Activated naive CD4-positive, alpha-beta T cell treated with anti-CD3 and anti-CD28 coated beads, Interleukin-2, amount 50 U/mL, for 72 hours (primary cell): ENCODE data around the gene ZNF609. TPM values are rescaled to one million over a fixed set of nuclear protein-coding genes. Genes with fewer than 3 reads are reported as not detected.

Experiments
- ATAC-seq, 2 donors: fragments of 150-1000 bp; cut with Tn5 transposase; 2 replicates each; pipeline ENCODE4 v1.10.0; 2021; ENCODE audit warnings: mild to moderate bottlenecking in 2 of 2, moderate library complexity in 2 of 2
- DNase-seq, 2 donors: peaks; one replicate each; pipeline ENCODE4 v3.0.0; 2021 to 2022; ENCODE audit warnings: low spot score in 2 of 2
- H3K27ac Mint-ChIP-seq, 2 donors: one replicate each; pipeline ENCODE4 v1.8.0; 2022; ENCODE audit warnings: mild to moderate bottlenecking in 2 of 2, mixed read lengths in 2 of 2
- H3K36me3 Mint-ChIP-seq, 2 donors: one replicate each; pipeline ENCODE4 v1.8.0; 2022; ENCODE audit warnings: mixed read lengths in 2 of 2
- H3K9me3 Mint-ChIP-seq, 2 donors: one replicate each; pipeline ENCODE4 v1.8.0; 2022; ENCODE audit warnings: mixed read lengths in 2 of 2
- total RNA-seq, 2 donors: library from RNA; stranded (reverse); gene quantifications; one replicate each; pipeline ENCODE4 v1.2.3, GENCODE V29; 2022

ZNF609 gene
- total RNA-seq, 2 donors from 2014 or later = 35.4 to 53.0 TPM

DNA sequence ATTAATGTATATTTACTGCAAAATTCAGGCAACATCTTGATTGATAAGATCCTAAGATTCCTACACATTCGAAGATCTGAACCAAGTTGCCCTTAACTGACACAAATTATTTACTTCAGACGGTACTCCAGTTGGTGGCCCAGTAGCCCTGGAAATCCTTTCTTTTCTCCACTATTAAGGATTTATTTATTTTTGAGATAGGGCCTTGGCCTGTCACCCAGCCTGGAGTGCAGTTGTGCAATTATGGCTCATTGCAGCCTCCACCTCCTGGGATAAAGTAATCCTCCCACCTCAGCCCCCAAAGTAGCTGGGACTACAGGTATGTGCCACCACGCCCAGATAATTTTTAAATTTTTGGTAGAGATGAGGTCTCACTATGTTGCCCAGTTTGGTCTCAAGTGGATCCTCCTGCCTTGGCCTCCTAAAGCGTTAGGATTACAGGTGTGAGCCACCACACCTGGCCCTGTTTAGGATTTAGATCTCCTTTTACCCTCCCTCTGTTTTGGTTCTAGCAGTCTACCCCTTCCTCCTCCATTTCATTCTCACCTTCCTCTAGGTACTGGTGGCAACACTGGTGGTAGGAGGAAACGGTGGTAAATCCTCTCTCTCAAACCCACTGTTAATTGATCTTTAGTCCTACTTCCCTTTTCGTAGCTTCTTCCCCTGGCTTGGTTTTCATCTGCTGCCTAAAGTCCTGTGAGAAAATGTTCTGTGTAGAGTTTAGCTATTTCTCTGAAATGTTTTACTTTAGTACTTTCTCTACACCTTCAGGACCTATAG, 12.7 kb upstream of the ZNF609 start:
- Mint-ChIP-seq H3K9me3 (no peaks in the 10 kb centered on the region), H3K36me3 (peaks cover 0 to 14% of the 10 kb centered on the region in 2 donors), H3K27ac (peak overlapping the region; percentile 79 to 91)
- ATAC-seq (no peak), DNase-seq (no peak)

DNA sequence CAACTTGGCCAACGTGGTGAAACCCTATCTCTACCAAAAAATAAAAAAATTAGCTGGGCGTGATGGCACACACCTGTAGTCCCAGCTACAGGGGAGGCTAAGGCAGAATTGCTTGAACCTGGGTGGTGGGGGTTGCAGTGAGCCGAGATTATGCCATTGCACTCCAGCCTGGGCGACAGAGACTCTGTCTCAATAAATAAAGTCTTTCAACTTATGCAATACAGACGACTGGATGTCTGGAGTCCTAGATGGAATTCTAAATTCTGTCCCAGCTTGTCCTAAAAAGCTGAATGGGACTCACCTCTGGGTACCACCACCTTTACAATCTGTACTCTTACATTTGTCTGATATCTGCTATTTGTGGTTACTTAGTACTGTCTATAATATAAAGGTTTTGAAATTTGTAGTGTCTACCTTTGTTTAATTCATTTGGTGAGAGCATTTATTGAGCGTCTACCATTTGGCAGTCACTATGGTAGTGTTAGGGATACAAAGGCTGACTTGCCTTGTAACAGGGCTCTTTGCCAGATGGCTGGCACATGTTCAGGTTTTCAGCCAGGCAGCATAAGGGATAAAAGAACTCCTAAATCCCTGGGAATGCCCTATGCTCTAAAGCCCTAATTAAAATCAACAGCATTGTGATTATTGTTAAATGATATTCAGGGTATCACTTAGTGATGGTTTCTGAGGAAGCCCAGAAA, 7.2 kb upstream of the ZNF609 start:
- Mint-ChIP-seq H3K36me3 (peaks cover 0 to 2% of the 10 kb centered on the region in 2 donors), H3K9me3 (no peaks in the 10 kb centered on the region), H3K27ac (no peak overlapping the region)
- DNase-seq (no peak), ATAC-seq (no peak)

DNA sequence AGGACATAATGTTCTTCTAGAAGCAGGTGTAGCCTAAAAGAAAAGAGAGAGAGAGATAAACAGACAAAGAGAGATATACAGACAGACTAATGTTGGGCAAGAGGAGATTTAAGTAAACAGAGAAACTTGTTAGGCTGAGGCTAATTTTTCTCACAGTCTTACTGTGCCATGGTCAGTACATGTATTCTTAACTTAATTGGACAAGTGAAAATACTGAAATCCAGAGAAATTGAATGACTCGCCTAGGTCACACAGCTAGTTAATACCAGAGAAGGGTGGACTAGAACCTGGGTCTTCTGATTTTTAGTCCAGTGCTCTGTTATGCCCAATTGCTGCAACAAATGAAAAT, 6.7 kb upstream of the ZNF609 start:
- no peaks in the 10 kb centered on the region for H3K36me3 Mint-ChIP-seq
- DNase-seq = no peak

DNA sequence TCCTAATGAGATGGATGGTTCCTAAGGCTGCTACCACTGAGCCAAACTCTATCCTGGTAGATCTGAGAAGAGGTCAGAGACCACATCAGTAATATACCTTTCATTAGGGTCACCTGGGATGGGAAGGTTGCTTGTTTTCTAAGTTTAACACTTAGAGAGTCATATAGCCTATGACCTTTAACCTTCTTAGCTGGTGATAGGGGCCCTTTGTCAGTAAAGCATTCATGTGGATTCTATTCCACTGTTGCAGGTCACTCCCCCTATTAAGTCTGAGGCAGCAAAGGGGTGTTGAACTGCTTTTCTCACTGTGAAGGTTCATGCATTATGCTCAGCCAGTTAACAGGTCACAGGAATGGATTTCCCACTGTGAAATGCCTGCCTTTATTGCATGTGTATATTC, 6.1 kb upstream of the ZNF609 start:
- H3K36me3 Mint-ChIP-seq = no peaks in the 10 kb centered on the region
- H3K27ac Mint-ChIP-seq = no peak overlapping the region
- no peaks in the 10 kb centered on the region for H3K9me3 Mint-ChIP-seq
- ATAC-seq (no peak), DNase-seq (no peak)

More for the DNA sequence above, 6.7 kb upstream of the ZNF609 start:
- no peak for ATAC-seq
- Mint-ChIP-seq H3K27ac (no peak overlapping the region), H3K9me3 (no peaks in the 10 kb centered on the region)

DNA sequence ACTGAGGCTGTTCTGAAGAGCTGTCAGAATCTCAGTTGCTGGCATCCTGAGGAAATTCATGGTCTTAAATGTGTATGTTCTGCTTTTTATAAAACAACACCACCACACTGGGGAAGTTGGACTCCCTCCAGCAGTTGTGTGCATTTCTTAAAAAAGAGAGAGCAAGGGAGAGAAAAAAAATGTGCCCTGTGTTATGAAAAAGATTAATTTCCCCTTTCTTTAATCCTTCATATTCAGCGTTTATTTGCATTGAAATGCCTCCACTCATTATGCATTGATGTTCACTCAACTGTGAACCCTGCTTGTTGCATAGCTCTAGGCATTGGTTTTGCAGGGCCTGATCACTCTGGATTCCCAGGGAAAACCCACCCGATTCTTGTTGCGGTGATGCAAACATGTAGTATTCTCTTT, 4.4 kb upstream of the ZNF609 start:
- Mint-ChIP-seq H3K36me3 (no peaks in the 10 kb centered on the region), H3K9me3 (no peaks in the 10 kb centered on the region), H3K27ac (peak overlapping the region; percentile 11 to 59)
- DNase-seq = no peak
- ATAC-seq = no peak

DNA sequence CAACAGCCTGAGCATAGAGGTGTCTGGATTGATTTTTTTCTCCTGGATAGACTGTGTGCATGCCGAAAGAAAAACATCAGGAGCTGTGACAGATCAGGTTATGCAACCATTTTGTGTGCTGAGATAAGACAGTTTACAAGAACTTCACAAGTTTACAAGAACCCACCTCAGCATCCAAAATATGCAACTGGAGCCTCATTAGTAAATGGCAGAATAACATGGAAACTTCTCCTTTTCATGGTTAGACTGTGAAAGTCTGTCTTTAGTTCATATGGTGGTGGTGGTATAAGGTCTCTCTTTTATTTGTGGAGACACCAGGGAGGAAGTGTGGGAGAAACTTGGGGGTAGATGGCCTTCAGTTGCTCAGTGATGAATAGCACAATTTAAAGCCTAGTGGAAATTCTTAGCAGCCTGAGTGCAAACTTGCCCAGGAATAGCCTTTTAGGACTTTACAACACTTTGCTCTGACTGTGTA, 3.7 kb upstream of the ZNF609 start:
- H3K27ac Mint-ChIP-seq = peak overlapping the region; percentile 23 to 59
- no peak for ATAC-seq
- no peak for DNase-seq
- peaks cover 5 to 6% of the 10 kb centered on the region in 2 donors for H3K36me3 Mint-ChIP-seq
- no peaks in the 10 kb centered on the region for H3K9me3 Mint-ChIP-seq

DNA sequence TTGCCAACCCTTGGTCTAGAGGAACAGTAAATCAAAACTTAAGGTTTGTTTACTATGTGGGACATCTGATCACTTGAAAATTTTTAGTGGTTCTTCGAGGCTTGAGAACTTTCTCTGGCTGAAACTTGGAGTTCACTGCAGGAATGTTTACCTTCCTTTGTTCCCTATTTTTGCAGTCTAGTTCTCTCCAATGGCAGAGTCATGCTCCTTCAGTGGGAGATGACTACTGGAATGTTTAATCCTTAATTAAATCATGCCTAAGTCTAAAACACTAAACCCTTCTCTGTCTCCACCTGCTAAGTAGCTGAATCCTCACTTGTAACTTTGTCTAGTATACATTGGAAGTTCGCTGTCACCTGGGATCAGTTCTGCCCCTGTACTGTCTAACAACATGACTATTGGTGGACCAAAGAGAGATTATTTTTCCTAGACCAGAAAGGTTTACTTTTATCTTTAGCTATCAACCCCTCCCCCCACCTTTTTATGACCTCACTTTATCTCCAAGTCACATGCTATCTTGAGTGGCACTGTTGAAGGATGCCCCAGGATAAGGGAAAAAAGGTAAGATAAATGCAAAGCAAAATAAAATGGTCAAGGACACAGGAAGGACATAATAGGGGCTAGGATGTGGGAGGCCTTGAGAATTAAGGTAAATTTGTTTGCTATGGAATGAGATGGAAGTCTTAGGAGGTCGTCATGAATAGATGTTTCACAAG, 1.2 kb upstream of the ZNF609 start:
- peak overlapping the region in 1 of 2 donors; percentile 91 for H3K27ac Mint-ChIP-seq
- H3K36me3 Mint-ChIP-seq = peaks cover 12 to 18% of the 10 kb centered on the region in 2 donors
- DNase-seq = no peak
- no peaks in the 10 kb centered on the region for H3K9me3 Mint-ChIP-seq
- ATAC-seq = no peak

DNA sequence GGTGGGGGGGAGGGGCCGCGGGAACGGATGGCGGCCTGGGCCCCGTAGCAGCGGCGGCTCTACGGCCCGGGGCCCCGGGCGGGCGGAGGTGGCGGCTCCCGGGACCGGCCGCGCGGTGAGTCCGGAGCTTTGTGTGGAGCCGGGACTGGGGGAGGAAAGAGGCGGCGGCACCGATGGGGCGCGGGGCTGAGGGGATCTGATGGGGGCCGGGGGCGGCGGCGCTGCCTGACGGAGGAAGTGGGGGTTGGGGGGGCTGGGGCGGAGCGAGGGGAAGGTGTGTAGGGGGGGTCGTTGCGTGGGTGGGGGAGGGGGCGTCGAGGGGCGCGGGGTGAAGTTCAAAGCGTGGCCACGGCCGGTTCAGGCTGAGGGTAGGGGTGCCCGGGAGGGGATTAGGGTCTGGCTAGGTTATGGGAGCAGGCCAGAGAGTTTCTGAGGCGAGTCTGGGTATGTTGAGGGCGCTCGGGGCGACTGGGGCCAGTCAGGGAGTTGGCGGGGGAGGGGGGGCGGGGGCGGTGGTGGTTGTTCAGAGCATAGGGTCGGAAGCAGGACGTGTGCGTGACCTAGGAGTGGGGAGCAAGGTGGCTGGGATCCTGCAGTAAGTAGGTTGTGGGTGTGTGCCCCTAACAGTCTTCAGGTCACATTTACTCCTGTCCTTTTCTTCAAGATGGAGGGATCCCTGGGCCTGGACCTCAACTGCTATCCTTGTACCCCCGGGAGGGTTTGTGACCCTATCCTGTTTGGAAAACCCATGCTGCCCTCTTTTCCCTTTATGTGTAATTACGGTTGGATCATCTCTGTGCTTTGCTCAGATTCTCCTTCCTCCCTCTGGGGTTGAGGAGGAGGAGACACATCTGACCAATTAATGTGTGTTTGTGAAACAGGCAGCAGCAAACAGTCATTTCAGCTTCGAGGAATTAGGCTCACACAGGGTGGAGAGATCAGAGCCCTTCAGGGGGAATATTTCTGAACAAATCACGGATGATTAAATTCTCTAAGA, 644 bp downstream of the ZNF609 start:
- Mint-ChIP-seq H3K36me3 (peaks cover 16 to 24% of the 10 kb centered on the region in 2 donors), H3K27ac (peak overlapping the region; percentile 91 to 96), H3K9me3 (no peaks in the 10 kb centered on the region)
- ATAC-seq (peak; percentile 79 to 85), DNase-seq (peak; percentile 53 to 56)

DNA sequence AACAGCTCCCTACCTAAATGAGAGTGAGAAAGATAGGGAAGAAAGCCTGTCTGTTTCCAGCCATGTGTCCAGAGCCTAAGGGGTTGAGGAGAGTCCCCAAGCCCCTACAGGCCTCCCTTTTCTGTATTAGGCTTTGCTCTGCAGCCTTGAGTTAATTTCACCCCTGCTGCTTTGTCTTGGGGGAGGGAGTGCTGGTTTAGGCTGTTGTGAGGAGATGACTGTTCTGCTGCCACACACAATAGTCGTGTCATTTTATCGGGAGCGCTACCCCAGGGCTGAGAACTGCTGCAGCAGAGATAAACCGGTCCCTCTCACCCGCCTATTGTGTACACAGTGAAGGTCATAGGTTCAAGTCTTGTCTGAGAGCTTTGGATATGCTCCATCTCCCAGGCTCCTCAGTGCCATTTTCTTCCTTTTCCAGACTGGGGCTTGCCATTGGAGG, 1.4 kb downstream of the ZNF609 start:
- ATAC-seq = peak; percentile 47 to 67
- H3K27ac Mint-ChIP-seq = peak overlapping the region; percentile 91 to 96
- peak; percentile 50 to 53 for DNase-seq
- peaks cover 16 to 24% of the 10 kb centered on the region in 2 donors for H3K36me3 Mint-ChIP-seq
- no peaks in the 10 kb centered on the region for H3K9me3 Mint-ChIP-seq

DNA sequence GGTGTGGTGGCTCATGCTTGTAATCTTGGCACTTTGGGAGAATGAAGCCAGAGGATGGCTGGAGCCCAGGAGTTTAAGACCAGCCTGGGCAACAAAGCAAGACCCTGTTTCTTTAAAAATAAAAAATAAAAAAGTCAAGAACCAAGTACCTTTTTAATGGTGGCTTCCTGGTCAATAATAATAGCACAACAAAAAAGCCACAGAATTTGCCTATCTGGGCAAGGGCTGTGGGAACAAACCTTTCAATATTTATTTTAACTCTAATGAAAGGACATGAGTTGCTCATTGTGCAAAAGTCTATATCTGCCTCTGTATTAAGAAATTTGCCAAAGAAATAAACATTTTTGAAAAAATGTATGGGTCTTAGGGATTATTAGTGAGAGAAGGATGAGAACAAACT, 2.1 kb downstream of the ZNF609 start:
- Mint-ChIP-seq H3K36me3 (peaks cover 16 to 24% of the 10 kb centered on the region in 2 donors), H3K9me3 (no peaks in the 10 kb centered on the region), H3K27ac (peak overlapping the region; percentile 91 to 96)
- DNase-seq (no peak), ATAC-seq (no peak)

DNA sequence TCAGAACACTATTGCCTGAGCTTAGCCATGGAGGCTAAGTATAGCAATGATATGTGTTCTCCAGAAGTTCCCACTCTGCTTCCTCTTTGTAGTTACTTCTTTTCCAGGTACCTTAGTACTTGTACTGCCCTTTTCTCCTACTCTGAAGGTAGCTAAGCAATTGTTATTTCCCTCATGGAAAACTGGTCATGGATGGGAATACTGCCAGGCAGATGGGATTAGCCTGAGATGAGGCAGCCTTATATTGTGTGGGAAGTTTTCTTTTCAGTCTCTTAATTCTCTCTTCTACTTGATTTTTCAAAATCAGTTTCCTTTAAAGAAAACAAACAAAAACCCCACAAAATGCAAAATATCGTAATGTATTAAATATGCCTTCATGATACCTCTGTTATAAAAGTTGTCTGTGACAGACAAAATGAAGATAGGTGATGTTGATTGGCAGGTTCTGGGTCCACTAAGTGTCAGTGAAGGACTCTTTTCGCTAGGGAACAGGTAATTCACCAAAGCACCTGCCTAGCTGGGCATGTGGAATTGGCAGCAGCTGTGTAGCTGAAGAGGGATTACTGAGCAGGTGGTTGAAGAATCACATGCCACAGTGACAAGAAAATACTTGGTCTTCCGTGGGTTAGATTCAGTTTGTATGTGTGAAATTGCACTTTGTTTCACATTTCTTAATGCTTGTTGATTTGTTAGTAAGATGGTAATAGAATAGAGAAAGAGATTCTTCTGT, 4.1 kb downstream of the ZNF609 start:
- peak in 1 of 2 donors; percentile 48 for ATAC-seq
- peak in 1 of 2 donors; percentile 19 for DNase-seq
- Mint-ChIP-seq H3K27ac (peak overlapping the region; percentile 26 to 40), H3K9me3 (no peaks in the 10 kb centered on the region), H3K36me3 (peaks cover 22 to 34% of the 10 kb centered on the region in 2 donors)

DNA sequence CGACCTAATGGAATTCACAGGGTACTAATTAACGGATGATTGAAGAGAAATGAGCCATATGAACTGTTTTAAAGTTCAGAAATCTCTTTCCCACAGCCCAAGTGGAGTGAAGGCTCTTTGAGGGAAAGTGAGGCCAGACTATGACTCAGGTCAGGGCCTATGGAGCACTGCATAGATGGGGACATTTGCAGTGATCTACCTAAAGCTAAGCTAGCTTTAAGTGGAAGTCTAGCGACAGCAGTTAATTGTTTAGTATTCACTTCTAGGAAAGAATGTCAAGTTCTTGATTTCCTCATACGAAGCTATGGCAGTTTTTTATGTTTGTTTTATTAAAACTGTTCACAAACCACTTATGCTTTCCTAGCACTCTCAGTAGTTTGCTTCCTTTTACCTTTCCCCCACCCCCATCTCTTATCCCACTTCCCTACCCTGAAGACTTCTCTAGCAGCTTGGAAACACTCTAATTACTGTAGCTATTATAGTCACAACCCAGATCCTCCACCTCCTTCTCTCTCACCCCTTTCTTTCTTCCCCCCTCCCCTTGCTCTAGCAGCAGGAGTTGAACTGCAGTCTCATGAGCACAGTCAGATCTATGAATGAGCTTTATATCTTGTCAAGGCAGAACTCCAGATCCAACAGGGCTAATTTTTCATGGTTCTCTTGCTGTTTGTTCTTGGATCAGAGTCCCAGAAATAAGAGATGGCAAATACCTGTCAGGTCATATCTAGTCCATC, 6.2 kb downstream of the ZNF609 start:
- no peaks in the 10 kb centered on the region for H3K9me3 Mint-ChIP-seq
- DNase-seq (no peak), ATAC-seq (no peak)
- H3K27ac Mint-ChIP-seq = peak overlapping the region in 1 of 2 donors; percentile 88
- peaks cover 17 to 38% of the 10 kb centered on the region in 2 donors for H3K36me3 Mint-ChIP-seq

DNA sequence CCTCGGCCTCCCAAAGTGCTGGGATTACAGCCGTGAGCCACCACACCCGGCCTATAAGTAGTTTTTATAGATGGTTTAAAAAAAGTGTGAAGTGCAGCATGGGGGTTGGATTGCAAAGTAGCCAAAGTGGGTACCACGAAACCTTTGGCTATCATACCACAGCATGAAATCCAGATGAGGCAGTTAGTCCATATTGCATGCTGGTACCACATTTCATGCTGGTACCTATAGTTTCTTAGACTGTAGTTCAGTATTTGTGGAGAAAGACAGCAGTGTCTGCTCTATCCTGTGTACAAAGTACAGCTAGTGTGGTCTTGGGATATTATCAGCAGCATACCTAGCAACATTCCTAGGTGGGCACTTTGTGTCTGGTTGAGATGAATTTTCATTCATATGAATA, 11.8 kb downstream of the ZNF609 start:
- H3K27ac Mint-ChIP-seq = no peak overlapping the region
- ATAC-seq (no peak), DNase-seq (no peak)
- H3K9me3 Mint-ChIP-seq = no peaks in the 10 kb centered on the region
- peaks cover 6 to 24% of the 10 kb centered on the region in 2 donors for H3K36me3 Mint-ChIP-seq

DNA sequence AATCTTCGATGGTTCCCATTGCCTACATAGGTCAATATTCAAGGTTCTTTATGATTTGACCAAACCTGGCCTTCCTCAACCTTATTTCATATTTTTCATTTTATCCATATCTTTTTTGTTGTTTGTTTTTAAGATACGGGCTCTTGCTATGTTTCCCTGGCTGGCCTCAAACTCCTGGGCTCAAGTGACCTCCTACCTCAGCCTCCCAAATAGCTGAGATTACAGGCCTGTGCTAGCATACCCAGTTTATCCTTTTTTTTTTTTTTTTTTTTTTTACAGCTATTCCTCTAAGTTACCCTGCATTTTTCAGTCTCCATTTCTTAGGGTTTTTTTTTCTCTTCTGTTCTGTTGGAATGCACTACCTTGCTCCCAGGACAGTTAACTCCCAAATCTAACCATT, 14.5 kb downstream of the ZNF609 start:
- ATAC-seq (no peak), DNase-seq (no peak)
- H3K9me3 Mint-ChIP-seq = no peaks in the 10 kb centered on the region
- no peak overlapping the region for H3K27ac Mint-ChIP-seq
- peaks cover 0 to 14% of the 10 kb centered on the region in 2 donors for H3K36me3 Mint-ChIP-seq

DNA sequence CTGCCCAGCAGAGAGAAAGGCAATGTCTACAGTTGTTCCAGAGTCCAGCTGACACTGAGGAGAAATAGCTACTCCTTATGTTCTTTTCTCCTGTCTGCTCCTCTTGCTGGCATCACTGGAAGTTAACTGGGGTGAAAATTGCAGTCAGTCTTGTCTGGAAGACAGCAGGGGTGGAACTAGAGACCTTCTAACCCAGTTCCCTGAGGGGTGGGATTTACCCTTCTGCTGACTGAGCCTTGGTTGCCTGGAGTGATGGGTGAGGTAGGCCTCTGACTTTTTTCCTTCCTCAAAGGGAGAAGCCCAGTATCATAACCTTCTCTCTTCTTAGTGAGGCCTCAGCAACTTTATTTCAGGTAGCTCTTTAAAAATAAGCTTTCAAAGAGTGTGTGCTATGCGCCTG, 16.2 kb downstream of the ZNF609 start:
- Mint-ChIP-seq H3K27ac (peak overlapping the region in 1 of 2 donors; percentile 74), H3K9me3 (no peaks in the 10 kb centered on the region), H3K36me3 (peaks cover 0 to 15% of the 10 kb centered on the region in 2 donors)
- ATAC-seq (peak in 1 of 2 donors; percentile 60), DNase-seq (no peak)
